Measurements from ENCODE around the gene POLR3H. TPM values are rescaled to one million over a fixed set of nuclear protein-coding genes. Genes with fewer than 3 reads are reported as not detected.

POLR3H gene
- polyA plus RNA-seq, 4 donors = 25.7 to 30.5 (median 30.2) TPM

- no peak for DNase-seq (ENCODE audit: low read depth in 4 of 4, low spot score in 3 of 4)
Measured at GRCh38 chr22:41488596-41489385, 55.5 kb downstream of the POLR3H start.

GRCh38 chr22:41488076-41488475, 56.2 kb downstream of the POLR3H start:
- no peak for DNase-seq (ENCODE audit: low read depth in 4 of 4, low spot score in 3 of 4)

GRCh38 chr22:41487037-41487935, 57.0 kb downstream of the POLR3H start:
- no peak for DNase-seq (ENCODE audit: low read depth in 4 of 4, low spot score in 3 of 4)

- DNase-seq (ENCODE audit: low read depth in 4 of 4, low spot score in 3 of 4) = no peak
Measured at GRCh38 chr22:41485033-41485432, 59.2 kb downstream of the POLR3H start.

GRCh38 chr22:41482319-41482935, 61.8 kb downstream of the POLR3H start:
- DNase-seq (ENCODE audit: low read depth in 4 of 4, low spot score in 3 of 4) = no peak

GRCh38 chr22:41481925-41482318, 62.3 kb downstream of the POLR3H start:
- no peak for DNase-seq (ENCODE audit: low read depth in 4 of 4, low spot score in 3 of 4)

- DNase-seq (ENCODE audit: low read depth in 4 of 4, low spot score in 3 of 4) = no peak
Measured at GRCh38 chr22:41481131-41481830, 63.0 kb downstream of the POLR3H start.

GRCh38 chr22:41480397-41480735, 63.9 kb downstream of the POLR3H start:
- no peak for DNase-seq (ENCODE audit: low read depth in 4 of 4, low spot score in 3 of 4)

GRCh38 chr22:41479671-41480396, 64.4 kb downstream of the POLR3H start:
- no peak for DNase-seq (ENCODE audit: low read depth in 4 of 4, low spot score in 3 of 4)

- DNase-seq (ENCODE audit: low read depth in 4 of 4, low spot score in 3 of 4) = no peak
Measured at GRCh38 chr22:41478891-41479521, 65.3 kb downstream of the POLR3H start.

GRCh38 chr22:41478473-41478872, 65.8 kb downstream of the POLR3H start:
- DNase-seq (ENCODE audit: low read depth in 4 of 4, low spot score in 3 of 4) = no peak

Other genes with a start within 250 kb of the POLR3H start
- gene ZC3H7B, start 242.9 kb downstream of the POLR3H start, polyA plus RNA-seq (ENCODE audit: insufficient read length in 4 of 4) = 10 to 100 TPM; 59.4 to 98.2 (median 75.2) TPM
- 10 to 100 TPM; 15.1 to 28.4 (median 17.6) TPM for gene TEF, start 162.5 kb downstream of the POLR3H start, polyA plus RNA-seq (ENCODE audit: insufficient read length in 4 of 4)
- 10 to 100 TPM; 50.3 to 60.6 (median 57.3) TPM for gene TOB2, start 97.7 kb downstream of the POLR3H start, polyA plus RNA-seq (ENCODE audit: insufficient read length in 4 of 4)
- 10 to 100 TPM; 51.3 to 62.0 (median 52.4) TPM for gene PHF5A, start 75.8 kb downstream of the POLR3H start, polyA plus RNA-seq (ENCODE audit: insufficient read length in 4 of 4)
- 100 to 1,000 TPM in 3 of 4 donors, 10 to 100 TPM in 1; 51.0 to 149 (median 121) TPM for gene ACO2, start 75.4 kb downstream of the POLR3H start, polyA plus RNA-seq (ENCODE audit: insufficient read length in 4 of 4)
- 1 to 10 TPM; 4.3 to 8.4 (median 7.3) TPM for gene CSDC2, start 16.5 kb upstream of the POLR3H start, polyA plus RNA-seq (ENCODE audit: insufficient read length in 4 of 4)
- gene PMM1, start 45.4 kb upstream of the POLR3H start, polyA plus RNA-seq (ENCODE audit: insufficient read length in 4 of 4) = 10 to 100 TPM; 31.5 to 57.3 (median 46.3) TPM
- 10 to 100 TPM; 20.4 to 30.0 (median 29.9) TPM for gene DESI1, start 76.6 kb upstream of the POLR3H start, polyA plus RNA-seq (ENCODE audit: insufficient read length in 4 of 4)
- 100 to 1,000 TPM; 262 to 392 (median 362) TPM for gene XRCC6, start 76.8 kb upstream of the POLR3H start, polyA plus RNA-seq (ENCODE audit: insufficient read length in 4 of 4)
- 100 to 1,000 TPM; 129 to 157 (median 144) TPM for gene SNU13, start 144.4 kb upstream of the POLR3H start, polyA plus RNA-seq (ENCODE audit: insufficient read length in 4 of 4)
- 1 to 10 TPM; 2.2 to 3.4 (median 3.1) TPM for gene MEI1, start 155.0 kb upstream of the POLR3H start, polyA plus RNA-seq (ENCODE audit: insufficient read length in 4 of 4)